DMS79 treated with DMSO at 0.1 percent for 48 hours (cell line): ENCODE data around the gene ANO9.

Source experiments
- DNase-seq: peaks from one replicate; lab custom pipeline; 2025; lab: John Stamatoyannopoulos, UW

The ANO9 gene

GRCh38 chr11:368414-369335, 73.1 kb downstream of the ANO9 start:
- no peak for DNase-seq

GRCh38 chr11:367956-368413, 73.8 kb downstream of the ANO9 start:
- no peak for DNase-seq
